Activated T-cell treated with anti-CD3 and anti-CD28 coated beads for 4 hours (primary cell): ENCODE results near the gene C1QTNF1.
"Not testable (repeated sequence)": the region's sequence is repeated elsewhere in the genome, so short reads cannot be mapped to it uniquely, and the experiment has no call there.

Experiments used
- DNase-seq: peaks from one replicate; pipeline ENCODE4 v3.0.0-alpha.2; 2020

Gene C1QTNF1

DNA sequence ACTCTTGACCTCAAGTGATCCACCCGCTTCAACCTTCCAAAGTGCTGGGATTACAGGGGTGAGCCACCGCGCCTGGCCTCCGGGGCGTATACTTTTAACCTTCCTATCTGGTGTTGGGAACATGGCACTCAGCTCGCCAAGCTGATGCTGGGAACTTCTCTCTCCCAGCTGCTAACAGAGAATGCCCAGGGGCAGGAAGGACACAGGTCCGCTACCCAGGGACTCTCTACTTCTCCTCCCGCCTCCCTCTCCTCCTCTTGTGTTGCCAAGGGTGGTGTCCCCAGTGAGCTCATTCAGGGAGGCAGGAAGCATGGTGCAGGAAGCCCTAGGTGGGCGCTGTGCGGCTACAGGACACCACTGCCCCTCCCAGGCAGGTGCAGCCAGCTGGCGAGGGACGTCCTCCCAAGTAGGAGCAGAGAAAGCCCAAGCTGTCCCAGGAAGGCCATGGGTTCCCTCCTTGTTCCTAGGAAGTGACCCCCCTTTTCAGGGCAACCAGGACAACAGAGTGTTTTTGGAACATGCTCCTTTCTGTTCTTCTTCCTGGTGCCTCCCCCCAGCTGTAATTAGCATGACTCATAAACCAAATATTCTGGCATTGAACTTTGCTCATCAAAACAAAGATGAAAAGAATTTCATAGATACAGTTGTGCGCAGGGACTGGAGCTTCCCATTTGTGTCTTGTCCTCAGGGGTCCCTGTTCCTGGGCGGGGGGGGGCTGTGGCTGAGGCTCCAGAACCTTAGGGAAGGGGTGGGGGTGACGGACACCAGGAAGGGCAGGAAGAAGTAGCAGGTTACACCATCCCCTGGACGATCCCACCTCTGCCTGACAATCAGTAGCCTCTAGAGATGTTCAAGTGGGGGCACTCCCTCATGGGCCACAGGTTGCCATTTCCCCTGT lies 2.7 kb downstream of the C1QTNF1 start:
- no peak for DNase-seq

DNA sequence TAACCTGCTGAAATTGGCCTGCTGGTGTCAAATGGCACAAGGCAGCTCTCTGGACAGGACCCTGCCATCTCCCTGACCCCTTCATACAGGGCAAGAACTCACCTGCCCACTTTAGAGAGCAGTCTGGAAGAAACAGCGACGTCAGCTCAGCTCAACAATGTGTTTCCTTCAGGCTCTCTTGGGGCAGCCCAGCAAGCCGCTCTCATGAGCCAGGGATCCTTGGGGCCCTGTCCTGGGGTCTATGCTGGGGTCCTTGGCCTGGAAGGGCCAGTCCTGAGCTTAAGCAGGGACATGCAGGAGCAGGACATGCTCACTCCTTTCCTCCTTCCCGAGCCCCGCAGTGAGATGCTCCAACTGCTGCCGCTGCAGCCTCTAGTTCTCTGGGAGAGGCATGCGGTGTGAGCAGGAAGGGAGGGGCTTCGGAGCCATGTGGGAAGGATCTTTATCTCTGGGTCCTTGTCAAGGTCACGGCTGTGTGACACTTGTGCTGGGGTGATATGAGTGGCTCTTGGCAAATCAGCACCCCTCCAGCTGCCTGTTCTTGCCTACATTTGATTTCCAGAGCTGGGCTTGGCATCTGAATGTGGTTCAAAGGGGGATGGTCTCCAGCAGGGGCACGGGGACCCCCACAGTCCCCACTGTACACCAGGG lies 3.4 kb downstream of the C1QTNF1 start:
- DNase-seq, result no peak

DNA sequence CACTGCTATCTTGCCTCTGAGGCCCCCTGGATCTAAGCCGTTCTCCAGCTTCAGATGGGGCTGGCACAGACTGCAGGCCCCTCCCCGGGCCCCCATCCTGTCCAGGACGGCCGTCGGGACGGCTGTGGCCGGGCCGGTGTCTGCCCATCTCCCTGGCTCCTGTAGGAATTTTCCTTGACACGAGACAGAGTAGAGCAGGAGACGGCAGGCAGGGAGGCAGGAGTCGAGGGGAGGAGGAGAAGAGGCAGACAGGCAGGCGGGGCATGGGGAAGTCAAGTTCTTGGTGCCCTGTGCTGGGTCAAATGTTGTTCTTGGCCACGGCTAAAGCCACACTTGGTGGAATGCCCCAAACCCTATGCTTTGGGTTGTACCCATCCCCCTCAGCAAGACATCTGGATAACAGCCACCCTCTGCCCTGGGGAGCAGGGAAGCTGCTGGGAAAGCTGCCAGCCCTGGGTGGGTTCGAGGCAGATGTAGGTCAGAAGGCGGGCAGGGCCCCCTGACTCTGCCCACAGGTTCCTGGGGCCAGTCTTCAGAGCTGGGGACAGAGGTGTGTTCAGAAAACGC lies 4.0 kb downstream of the C1QTNF1 start:
- no peak for DNase-seq

DNA sequence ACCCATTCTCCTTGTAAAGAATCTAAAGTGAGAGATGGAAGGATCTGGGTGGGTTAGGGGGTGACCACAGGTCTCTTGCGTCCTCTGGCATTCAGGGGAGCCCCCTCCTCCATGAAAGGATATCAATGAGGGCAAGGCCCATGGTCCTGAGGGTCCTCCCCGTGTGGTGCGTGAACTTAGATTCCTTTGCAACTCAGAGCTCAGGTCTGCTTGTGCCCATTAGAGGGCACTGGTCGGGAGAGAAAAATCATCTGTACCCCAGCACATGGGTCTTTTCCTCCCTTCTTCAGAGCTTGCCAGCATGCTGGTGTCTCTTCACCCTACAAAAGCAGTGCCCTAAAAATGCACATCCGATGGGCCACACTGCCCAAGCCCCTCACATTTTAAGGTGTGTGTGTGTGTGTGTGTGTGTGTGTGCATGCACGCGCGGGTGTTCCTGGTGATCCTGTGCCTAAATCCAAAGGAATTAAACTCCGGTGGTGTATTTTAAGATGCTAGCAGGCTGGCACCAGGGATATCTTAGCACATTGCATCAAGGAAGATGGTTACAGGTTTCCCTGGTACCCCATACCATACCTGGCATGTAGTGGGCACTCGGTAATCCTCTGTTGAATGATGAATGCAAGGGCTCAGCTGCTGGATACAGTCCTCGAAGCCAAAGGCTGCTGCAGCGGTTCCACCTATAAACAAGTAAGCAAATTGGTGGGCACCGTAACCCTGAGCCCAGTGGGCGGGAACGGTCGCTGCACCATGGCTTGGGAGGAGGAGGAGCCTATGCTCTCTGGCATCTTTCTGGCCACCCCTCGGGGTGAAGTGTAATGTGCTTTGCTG lies 4.7 kb downstream of the C1QTNF1 start:
- no peak for DNase-seq

DNA sequence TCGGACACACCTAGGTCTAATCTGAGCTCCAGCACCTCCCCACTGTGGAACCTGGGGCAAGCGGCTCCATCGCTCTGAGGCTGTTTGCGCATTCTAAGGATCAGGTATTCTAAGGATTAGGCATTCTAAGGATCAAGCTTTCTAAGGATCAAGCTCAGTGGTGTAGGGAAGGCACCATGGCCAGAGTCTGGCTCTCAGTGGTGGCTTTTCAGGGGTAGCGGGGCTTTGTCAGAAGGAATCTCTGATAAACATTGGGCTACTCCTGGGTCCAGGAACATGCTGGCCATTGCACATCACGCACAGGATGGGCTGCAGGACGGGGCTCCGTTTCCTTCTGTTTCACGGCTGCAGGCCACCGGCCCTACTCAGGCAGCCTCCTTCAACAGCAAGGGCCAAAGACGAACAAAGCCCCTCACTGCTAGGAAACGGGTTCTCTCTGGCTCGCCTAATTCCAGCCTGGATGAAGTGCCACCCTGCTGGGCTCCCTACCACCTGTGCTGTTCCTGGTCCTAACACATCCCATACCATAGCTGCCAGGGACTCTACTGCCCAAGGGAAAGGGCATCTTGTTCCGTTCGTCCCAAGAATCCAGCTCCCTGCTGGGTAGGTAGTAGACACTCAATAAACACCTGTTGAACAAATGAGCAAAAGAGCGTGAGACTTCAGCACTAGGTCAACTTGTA lies 5.5 kb downstream of the C1QTNF1 start:
- DNase-seq, result no peak

DNA sequence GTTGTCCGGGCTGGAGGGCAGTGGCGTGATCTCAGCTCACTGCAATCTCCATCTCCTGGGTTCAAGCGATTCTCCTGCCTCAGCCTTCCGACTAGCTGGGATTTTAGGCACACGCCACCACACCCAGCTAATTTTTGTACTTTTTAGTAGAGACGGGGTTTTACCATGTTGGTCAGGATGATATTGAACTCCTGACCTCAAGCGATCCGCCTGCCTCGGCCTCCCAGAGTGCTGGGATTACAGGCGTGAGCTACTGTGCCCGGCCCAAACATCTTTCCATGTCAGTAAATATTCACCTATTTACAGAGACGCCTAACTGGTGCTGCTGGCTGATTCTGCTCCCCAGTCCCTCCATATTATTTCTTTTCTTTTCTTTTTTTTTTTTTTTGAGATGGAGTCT lies 6.7 kb downstream of the C1QTNF1 start:
- DNase-seq, result not testable (repeated sequence)

DNA sequence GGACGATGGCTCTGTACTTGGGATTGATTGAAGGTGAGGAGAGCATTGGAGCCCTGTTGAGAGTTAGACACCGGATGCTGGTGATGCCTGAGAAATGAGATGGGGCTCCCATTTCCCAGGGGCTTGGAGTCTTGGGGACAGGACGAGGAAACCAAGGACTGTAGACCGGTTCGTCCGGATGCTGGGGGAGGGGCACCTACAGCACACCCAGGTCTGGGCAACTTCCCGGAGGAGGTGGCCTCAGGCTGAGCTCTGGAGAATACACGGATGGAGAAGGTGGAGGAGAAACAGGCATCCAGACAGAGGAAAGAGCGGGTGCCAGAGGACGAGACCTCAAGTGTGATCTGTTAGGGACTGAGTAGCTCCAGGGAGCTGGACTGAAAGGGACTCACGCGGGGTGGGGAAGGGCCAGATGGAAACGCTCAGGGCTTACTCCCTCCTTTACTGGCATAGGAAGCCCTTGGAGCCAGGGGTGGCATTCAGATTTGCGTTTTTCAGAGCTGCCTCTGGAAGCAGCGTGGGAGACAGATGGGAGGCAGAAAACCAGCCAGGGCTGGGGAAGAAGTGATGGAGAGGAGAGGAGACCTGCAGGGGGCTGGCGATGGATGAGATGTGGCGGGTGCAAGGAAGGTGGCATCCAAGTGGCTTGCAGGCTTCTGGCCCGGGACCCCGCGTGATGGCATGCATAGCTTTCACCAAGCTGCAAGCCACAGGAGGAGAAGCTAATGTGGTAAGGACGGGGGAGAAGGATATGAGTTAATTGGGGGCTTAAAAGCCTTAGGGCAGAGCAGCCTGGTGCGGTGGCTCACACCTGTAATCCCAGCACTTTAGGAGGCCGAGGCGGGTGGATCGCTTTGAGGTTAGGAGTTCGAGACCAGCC lies 8.3 kb downstream of the C1QTNF1 start:
- DNase-seq, result no peak

DNA sequence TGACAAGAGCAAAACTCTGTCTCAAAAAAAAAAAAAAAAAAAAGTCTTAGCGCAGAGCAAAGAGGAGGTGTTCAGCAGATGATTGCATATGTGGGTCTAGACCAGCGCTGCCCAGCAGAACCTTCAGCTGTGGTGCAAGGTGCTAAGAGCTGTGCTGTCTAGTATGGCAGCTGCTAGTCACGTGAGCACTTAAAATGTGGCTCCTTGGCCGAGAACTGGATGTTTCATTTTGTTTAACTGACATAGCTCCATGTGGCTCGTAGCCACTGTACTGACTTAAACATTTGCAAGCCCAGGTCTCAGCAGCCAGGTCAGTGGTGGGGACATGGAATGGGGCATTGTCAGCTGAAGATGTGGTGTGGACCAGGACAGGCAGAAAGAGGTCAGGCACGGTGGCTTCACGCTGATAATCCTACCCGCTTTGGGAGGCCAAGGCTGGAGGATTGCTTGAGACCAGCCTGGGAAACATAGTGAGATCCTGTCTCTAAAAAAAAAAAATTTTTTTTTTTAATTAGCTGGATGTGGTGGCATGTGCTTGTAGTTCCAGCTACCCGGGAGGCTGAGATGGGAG lies 9.2 kb downstream of the C1QTNF1 start:
- no peak for DNase-seq

DNA sequence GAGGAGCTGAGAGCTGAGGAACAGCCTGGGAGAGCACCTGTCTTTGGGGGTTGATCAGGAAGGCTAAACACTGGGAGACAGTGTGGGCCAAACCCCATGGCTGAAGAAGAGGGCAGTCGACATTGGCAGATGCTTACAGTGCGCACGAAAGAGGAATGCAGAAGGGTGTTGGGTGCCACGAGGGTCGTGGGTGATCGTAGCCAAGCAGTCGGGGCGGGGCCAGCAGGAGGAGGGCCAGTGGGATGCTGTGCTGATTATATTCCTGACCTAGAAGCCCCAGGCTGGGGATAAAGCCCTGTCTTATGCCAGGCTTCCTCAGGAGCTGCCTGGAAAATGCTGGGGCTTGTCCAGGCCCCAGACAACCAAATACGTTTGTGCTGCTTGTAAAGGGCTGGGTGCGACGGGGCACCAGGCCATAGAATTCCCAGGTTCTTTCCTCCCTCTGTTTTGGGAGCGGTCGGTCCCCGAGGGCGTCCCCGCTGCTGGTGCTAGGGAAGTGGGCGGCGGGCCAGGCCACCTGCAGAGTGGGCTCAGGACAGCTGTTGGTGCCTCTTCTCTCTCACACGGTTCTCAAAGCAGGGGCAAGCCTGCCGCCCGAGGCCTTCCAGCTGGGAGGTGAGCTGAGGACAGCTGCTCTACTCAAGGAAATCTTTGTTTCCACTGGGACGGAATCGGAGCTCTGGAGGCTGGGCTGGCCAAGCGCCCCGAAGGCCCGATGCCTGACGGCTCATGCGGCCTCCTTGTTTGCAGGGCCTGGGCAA lies 10.0 kb downstream of the C1QTNF1 start:
- no peak for DNase-seq

DNA sequence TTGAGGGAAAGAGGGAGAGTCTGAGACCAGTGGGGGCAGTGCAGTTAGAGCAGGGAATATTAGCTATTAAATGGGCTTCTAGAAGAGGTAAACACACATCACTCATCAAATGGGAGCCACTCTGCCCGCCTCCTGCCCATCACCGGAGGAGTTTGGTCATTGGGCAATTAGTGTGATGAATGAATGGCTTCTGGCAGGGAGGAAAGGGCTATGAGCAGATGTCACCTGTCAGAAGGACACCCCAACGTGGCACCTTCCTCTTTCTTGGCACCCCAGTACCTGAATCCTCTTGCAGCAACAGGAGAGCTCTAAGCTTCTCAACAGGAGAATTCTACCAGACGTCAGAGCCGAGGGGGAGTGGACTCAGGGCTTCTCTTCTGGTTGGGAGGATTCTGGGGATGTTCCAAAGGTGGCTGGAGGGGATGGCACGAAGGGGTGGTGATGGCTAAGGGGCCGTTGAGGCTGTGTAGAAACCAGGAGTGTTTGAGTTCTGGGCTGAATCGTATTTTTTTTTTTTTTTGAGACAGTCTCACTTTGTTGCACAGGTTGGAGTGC lies 11.0 kb downstream of the C1QTNF1 start:
- no peak for DNase-seq

DNA sequence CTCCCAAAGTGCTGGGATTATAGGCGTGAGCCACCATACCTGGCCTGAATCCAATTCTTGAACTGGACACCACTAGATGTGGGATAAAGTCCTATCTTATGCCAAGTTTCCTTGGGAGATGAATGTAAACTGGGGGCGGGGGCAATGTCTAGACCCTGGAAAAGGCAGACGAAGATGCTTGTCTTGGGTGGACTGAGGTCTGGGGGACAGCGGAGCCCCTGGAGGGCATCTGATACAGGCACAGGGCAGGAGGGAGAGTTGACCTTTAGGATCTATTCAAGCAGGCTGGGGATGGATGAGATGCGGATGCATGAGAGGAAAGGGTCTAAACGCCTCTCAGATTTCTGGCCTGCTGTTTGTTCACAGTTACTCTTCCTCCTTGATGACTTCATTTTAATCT lies 11.7 kb downstream of the C1QTNF1 start:
- DNase-seq, result no peak

DNA sequence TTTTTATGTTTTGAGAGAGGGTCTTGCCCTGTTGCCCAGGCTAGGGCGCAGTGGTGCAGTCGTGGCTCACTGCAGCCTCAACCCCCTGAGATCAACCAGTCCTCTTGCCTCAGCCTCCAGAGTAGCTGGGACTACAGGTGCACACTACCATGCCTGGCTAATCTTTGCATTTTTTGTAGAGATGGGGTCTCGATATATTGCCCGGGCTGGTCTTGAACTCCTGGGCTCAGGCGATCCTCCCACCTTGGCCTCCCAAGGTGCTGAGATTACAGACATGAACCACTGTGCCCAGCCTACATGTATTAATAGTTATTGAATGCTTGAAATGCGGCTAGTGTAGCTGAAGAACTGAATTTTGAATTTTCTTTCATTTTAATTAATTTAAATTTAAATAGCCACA lies 12.2 kb downstream of the C1QTNF1 start:
- DNase-seq, result no peak

DNA sequence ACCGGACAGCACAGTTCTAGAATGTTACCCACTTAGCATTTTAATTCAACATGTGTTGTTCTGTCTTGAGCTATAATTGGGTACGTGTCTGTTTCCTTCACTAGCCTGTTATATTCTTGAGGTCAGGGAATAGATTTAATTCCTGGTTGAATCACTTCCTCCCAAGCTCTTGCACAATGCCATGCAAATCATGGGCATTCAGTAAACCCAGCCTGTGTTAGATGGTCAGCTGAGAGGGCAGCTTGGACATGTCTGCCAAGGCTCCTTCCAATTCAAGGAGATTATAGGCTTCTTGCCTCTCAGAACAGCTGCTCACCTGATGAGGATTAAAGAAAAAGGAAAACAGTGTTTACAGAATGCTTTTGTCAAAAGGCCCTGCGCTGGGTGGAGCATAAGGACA lies 12.6 kb downstream of the C1QTNF1 start:
- DNase-seq, result no peak

DNA sequence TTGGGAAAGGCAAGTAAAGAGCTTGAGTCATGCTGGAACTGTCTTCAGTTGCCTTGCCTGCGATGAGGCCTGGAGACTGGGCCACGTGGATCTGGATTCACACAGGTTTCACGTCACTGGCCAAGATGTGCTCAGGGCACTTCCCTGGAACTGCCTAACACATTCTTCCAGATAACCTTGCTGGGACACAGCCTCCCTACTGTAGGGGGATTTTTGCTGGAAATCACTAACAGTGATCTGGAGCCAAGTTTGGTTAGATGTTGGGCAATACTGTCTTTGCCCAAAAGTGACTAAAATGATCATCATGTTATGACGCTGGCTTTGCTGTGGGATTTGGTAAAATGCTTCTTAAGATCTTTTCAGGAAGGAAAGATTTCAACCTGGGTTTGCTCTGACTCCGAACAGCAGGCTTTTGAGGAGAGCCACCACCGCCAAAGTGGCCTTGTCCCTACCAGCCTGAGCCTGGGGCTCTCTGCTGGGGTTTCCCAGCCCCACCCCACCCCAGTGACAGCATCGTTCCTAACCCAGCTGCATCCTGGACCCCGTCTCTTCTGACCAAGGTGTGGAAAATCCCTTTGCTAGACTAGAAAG lies 14.7 kb downstream of the C1QTNF1 start:
- DNase-seq, result no peak

DNA sequence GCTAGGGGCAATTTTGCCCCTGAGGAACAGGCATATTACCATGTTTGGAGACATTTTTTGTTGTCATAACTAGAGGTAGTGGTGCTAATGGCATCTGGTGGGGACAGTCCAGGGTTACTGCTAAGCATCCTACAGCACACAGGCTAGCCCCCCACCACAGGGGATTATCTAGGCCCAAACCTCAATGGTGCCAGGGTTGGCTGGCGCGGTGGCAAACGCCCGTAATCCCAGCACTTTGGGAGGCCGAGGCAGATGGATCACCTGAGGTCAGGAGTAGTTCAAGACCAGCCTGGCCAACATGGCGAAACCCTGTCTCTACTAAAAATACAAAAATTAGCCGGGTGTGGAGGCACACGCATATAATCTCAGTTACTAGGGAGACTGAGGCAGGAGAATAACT lies 15.2 kb downstream of the C1QTNF1 start:
- DNase-seq, result no peak

DNA sequence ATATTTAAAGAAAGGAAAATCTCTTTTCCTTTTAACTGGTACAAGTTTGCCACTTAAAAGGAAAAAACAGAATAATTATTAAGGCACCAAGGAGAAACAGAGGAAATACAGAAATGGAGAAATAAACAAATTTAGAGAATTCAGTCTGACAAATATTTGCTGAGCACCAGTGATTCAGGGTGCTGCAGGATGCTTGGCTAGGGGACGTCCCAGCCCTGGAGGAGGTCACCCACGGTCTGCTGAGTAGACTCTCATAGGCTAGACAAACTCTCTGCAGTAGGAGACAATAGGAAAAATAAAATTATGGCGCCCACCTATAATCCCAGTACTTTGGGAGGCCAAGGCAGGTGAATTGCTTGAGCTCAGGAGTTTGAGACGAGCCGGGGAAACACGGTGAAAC lies 15.9 kb downstream of the C1QTNF1 start:
- DNase-seq, result no peak

DNA sequence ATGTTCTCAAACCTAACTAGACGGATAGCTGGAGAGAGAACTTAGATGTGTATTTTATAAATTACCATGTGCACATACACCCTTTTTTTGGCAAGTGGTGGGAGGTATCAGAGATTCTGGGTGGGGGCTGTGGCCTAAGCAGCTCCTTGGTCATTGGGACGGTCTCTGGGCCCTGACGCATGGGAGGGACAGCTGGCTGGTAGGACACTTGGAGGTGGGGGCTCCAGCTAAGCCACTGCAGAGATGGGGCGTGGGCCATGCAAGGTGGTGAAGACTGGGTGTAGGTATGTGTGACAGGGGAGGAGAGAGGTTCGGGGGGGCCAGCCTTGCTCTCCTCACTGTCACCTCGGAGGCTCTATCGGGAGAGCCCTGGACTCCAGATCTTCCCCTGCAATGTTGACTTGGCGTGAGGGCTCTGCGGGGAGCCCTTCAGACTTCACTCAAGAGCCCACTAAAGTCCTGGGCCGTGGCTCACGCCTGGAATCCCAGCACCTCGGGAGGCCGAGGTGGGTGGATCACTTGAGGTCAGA lies 17.1 kb downstream of the C1QTNF1 start:
- DNase-seq, result no peak

DNA sequence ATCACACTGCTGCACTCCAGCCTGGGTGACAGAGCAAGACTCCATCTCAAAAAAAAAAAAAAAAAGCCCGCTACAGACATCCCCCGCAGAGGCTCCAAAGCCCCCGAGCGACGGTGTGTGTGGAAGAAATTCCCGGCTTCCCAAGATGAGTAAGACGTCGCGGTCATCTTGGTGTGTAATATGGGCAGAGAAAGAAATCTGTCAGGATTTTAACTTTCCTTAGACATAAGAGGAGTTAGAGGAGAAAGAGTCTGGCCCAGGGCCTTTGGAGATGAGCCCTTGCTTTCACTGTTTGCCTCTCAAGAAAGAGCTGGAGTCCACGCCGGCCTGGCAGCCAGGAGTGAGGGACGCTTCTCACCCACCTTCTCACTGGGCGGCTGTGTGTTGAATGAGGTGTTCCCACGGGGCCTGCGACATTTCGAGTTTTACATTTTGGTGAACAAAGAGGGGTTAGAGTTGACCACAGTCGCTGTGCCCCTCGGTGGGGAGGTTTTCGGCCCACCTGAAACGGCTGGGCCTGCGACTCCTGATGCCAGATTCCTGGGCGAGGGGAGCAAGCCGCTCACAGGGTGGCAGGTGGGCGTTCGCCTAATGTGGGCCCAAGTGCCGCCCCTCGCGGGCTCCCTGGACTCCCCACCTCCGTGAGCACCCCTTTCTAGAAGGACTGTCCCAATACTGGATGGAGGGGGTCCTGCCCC lies 17.9 kb downstream of the C1QTNF1 start:
- no peak for DNase-seq
